CD4-positive, alpha-beta T cell treated with Interleukin-2 at 100 ng/mL for 4 hours (primary cell): ENCODE results near the gene POLN.
"Not testable (repeated sequence)": the region's sequence is repeated elsewhere in the genome, so short reads cannot be mapped to it uniquely, and the experiment has no call there.

Experiments used
- DNase-seq: peaks from one replicate; pipeline ENCODE4 v3.0.0-alpha.2; 2020; ENCODE audit warnings: low spot score

Gene POLN

DNA sequence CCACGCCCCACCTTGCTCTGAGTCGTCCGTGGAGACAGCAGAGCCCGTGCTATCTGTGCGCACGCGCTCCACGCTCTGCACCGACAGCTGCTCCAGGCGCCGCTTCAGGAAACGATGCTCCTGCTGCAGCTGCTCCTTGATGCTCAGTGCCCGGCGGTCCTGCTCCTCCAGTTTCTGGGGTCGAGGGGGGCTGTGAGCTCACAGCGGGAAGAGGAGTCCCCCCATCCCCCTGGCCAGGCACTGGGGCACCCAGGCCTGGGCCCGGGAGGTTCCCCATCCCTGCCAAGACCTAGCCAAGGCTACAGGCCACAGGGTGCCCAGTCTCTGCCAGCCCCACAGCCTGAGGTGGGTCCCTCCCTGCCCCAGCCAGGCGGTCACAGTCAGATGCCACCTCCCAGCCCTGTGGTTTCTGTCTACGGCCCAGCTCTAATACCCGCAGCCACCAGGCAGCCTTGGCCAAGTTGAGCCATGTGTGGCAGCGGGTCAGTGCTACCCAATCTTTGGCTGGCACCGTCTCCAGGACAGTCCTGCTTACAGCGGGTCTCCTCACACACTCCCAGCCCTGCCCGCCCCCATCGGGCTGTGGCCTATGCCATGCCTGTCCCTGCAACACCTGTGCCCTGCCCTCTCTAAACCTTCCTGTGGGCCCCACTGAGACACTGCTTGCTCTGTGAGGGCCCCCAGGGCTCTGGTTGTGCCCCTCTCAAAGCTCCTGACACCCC is 9.3 kb upstream of the POLN start:
- DNase-seq: no peak

DNA sequence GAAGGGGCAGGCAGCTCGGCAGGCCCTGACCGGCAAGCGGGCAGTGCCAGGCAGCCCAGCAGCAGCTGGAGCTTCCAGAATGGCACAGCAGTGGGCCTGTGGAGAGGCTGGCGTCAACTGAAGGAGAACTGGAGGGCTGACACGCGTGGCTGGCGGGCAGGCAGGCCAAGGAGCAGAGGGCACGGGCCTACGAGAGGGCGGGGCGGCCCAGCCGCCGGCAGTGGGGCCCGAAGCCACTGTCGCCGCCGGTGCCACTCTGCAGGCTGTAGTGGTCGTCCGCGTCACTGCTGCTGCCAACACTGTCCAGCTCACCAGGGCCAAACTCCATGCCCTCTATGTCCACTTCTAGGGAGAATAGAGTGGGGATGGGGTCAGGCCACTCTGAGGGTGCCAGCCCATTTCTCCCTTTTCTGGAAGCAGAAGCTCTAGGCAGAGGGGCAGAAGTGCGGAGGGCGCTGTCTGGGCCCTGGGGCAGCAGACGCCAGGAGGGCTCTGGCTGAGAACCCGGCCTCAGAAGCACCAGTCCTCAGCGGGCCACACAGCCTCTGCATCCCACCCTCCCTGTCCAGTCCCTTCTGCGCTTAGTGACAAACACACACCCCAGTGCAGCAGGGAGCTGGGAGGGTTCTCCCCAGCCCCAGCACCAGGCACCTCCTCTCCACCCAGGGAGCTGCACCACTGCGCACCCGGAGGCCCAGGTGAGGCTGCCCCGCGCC is 8.6 kb upstream of the POLN start:
- no peak for DNase-seq

DNA sequence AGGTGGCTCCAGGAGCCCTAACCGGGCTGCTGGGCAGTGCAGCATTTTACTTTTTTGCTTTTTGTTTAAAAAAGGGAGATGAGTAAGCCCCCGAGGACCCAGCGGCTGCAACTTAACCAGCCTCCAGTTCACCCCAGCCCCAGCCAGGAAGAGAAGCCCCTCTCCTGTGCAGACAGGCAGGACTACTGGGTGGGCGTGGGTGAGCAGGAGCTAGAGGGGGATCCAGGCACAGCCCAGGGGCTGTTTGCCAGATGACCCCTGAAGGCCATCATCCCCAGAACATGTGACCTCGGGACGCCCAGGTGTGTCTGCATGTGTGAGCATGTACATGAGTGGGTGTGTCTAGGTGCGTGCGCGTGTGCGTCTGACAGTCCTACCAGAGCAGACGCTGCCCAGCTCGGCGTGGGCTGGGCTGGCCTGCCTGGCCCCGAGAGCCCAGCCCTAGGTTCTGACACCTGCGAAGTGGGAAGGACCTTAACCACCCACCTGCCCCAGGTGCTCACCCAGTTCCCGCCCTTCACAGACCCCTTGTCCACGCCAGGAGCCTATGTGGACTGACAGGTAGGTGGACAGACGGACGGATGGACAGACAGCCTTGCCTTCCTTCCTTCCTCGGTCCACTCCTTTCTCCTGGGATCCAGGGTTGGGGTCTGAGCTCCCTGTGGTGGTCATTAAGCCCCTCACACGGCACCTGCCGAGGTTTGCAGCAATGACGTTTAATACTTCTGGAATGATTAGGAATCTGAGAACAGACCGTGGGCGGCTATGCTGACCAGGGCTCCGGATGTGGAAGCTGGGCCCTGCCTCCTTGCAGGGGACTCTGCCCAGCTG is 7.8 kb upstream of the POLN start:
- DNase-seq: no peak

DNA sequence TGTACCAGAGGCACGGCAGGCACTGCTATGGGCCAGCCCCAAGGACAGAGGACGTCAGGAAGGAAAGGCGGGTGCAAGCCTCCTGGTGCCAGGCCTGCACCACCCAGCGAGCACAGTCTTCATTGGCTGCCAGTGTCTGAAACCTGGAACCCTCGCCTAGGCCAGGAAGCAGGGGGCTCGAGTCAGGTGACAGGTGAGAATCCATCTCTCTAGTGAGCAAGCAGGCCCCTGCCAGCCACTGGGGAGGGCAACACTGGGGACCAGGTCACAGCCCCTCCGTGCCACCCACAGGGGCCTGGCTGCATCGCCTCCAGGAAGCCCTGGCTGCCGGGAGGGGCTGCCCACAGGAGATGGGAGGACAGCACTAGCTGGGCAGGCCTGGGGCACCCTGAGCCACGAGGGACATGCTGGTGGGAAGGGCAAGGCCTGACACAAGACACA is 6.9 kb upstream of the POLN start:
- no peak for DNase-seq

DNA sequence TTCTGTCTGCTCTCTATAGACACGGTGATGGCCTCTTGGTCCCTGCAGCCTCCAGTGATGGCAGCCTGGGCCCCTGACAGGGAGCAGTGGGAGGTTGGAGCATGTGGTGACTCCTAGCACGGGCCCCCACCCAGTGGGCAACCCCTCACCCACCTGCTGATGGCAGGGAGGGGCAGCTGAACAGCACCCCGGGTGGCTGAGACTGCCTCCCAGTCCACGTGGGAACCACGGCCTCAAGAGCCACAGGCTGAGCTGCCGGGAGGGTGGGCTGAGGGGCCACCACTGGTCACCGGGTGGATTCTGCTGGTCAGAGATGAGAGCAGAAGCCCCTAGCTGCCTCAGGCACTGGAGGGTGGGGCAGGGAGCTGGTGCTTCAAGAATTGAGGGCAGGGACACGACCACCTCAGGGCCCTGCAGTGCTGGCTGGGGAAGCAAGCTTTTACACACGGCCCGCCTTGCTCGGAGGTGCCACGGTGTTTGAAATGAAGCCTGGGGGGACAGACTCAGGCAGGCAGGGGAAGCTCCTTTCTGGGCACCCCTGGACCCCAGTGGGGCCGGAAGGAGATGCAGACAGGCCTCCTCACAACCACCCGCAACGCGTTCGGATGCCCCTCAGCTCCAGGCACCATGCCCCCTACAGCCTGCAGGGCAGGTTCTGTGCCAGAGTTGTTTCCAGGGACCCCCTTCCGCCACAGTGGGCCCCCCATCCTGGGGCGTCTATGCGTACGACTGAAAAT is 6.3 kb upstream of the POLN start:
- DNase-seq: no peak

DNA sequence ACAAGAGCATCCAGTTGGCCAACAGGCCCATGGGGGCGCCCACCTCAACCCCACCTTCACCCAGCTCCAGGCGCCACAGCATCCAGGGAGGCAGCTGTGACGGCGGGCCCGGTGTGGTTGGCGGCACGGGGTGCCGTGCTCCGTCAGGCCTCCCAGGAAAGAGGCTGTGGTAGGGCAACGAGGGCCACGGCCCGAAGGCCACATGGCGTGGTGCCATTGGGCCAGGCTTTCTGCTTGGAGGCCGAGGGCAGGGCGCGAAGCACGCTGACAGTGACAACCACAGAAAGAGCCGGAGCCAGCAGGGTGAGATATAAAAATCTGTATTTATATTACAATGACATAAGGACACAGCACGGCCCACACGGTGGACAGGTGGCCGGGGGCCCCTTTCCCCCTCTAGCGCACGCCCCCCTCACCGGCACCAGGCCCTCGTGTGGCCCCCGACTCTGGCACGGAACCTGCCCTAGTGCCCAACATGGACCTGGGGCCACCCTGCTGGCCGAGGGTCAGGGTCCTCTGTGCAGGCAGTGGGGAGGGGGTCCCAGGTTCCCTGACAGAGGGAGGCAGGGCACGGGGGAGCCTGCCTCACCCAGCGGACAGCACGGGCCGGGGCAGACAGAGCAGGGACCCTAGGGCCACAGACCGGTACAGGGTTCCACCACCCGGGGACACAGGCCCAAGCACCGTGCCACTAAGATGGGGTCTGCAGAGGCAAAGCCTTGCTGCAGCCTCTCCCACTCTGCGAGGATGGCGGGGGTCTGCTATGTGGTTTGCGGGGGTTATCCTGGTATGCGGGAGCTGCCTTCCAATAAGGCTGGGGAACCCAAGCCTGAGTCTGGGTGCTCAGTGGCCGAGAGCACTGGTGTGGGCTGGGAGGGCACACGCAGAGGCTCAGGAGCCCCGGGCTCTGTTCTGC is 5.5 kb upstream of the POLN start:
- no peak for DNase-seq

DNA sequence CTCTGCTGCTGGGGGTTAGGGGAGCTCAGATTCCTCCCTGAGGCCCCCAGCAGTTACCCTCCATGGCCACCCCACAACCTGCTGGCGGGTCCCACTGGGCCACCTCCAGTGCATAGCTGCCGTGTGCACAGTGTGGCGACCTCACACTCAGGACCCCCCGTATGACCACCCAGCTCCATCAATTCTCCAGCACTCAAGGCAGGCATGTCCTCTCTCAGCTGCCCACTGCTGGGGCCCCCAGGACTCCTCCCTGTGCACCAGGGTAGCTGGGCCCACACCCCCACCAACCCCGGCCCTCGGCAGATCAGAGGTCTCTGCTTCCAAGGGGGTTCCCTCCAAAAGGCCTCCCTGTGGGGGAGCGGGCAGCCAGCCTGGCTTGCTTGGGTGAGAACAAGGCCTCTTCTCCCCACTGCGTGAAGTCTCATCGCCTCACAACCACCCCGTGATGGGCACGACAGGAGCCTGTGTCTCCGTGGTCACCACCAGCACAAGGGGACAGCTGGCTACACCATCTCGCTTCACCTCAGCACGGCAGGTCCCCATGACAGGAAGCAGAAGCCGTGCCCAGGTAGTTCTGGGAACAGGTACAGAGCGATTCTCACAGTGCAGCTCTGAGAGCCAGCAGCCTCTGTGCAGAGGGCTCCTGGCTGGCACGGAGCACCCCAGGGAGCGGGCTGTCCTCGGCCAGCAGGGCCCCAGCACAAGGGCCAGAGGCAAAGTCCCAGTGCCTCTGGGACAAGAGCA is 4.6 kb upstream of the POLN start:
- no peak for DNase-seq

DNA sequence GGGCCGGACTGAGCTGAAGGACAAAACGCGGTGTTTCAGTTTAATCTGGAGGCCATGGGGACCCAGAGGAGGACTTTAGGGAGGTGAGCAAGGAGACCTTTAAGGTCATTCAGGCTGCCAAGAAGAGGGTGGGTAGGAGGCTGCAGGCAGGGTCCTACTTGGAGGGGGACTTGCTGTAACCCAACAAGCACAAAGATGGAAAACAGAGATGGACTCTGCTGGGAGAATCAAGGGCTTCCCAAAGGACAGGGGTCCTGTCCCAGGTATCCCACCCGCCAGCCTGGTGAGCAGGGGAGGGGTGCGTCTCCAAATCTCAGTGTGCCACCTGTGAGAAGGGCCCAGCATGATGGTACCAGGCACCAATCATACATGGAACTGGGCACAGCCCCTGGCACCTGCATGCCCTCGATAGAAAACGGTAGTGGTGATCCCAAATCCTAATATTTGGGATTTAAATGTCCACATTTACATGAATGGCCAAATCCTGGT is 3.9 kb upstream of the POLN start:
- DNase-seq: no peak

DNA sequence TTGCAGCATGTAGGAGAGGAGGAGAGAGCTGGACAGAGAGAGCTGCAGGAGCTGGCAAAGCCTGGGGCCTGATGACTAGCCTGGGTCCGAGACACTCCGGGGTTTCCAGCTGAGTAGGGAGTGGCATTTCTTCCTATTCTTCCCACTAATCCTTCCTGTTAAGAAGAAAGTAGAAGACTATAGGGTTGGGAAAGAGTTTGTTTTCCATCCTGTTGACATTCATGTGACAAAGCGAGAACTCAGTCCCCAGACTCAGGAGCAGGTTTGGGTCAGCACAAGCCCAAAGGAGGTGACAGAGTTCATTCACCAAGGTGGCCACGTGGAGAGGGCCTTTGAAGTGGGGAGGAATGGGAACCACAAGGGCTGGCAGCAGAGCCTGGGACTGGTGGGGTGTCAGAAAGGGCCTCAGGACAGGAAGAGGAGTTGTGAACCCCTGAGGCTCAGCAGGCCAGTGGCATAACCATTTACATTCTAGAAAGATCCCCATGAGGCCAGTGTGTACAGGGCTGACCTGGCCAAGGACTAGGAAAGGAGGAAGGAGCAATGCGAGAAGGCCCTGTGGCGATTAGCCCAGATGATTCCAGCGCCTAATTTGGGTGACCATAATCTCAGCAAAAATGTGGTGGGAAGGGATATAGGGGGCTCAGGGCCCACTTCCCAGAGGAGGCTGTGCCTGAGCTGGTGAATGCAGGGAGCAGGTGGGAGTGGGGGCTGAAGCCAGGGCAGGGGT is 3.3 kb upstream of the POLN start:
- DNase-seq: no peak

DNA sequence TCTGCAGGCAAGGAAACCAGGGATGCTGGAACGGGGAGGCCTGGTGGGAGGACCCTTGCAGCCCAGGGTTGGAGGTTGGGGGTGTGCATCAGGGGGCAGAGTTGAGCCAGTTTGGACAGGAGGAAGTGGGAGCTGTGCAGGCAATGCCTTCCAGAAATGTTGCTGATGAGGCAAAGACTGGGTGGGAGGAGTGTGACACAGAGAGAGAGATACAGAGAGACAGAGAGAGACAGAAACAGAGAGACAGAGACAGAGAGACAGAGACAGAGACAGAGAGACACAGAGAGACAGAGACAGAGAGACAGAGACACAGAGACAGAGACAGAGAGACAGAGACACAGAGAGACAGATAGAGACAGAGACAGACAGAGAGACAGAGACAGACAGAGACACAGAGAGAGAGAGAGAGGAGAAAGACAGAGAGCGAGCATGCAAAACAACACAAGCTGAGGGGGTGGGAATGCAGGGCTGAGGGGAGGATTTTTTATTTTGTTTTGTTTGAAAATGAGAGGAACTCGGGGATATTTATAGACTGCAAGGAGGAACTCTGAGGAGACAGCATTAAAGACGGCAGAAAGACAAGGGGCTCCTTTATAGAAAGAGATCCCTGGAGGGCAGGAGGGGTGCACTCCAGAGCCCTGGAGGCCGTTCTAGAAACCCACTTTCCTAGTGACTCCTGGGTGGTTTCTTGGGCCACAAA is 1.9 kb upstream of the POLN start:
- no peak for DNase-seq

DNA sequence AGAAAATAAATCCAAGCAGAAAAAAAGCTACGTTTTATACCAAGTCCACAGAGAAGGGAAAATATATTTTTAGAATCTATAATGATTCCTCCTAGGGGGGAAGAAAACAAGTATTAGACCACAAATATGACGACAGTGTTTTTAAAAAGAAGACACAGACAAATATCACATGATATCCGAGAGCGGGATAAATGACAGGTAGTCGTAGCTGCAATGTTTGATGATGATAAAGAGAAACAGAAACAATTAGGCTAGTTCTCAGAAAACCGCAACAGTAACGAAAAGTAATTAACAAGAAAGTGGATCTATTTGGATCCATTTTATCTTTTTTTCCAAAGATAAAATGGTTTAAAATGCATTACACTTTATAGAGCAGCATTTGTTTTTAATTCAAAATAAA is 918 bp downstream of the POLN start:
- DNase-seq: peak; percentile 53

DNA sequence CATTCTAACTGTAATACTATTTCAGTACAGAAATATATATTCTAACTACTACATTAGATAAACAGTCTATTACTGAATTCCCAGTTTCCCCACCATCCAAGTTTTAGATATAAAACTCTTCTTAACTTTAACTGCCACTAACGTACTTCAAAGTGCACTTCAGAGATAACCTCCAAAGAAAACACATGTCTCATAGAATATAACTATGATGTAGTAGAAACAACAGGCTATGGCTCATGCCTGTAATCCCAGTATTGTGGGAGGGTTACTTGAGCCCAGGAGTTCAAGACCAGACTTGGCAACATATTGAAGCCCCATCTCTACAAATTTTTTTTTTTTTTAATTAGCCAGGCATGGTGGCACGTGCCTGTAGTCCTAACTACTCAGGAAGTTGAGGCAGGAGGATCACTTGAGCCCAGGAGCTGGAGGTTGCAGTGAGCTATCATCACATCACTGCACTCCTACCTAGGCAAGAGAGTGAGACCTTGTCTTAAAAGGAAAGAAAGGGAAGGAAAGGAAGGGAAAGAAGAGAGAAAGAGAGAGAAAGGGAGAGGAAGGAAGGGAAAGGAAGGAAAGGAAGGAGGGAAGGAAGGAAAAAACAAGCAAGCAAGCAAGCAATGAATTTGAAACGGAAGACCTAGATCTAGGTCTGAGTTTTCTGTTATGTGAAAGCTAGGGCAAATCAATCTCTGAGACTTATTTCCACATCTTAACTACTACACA is 4.8 kb downstream of the POLN start:
- DNase-seq: no peak

DNA sequence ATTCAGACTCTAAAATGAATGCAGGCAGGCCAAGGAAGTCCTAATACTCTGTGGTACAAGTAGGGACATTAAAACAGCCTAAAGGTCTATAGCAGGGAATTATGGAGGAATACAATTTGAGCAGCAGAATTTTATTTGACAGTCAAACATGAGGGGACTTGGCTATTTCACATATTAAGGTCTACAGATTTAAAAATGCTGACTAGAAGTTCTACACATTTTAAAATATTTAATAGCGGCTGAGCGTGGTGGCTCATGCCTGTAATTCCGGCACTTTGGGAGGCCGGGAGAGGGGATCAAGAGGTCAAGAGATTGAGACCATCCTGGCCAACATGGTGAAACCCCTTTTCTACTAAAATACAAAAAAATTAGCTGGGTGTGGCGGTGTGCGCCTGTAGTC is 10.8 kb downstream of the POLN start:
- DNase-seq: no peak

DNA sequence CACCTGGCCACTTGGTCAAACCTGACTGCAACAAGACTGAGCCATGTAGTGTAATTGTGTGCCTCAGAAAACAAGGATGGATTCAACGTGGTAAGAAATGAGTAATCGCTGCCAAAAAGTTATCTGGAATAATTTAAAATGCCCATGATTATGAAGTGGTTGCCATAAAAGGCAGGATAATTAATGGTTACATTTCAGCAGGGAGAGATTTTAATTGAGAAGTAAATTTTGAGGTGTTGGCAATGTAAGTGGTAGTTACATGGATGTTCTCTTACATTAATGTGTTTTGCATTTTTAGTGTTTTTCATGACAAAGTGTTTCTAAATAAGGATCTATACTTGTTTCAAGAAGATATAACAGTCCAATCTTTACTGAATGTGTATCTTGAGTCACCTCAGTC is 15.7 kb downstream of the POLN start:
- DNase-seq: no peak

DNA sequence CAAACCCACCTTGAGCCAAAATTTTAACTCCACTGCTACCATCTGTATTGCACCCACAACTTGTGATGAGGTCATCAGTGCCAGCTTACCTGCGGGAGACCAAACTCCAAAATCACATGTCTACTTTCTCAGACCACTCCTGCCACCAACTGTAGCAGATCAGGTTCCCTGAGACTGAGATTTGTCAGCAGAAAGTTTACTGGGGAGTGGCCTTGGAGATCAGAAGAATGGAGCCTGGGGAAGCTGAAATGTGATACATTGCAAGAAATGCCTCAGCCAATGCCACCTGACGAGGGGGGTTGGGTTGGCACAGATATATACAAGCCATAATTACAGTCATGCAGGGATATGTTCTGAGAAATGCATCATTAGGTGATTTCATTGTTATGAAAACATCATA is 19.1 kb downstream of the POLN start:
- DNase-seq: no peak

DNA sequence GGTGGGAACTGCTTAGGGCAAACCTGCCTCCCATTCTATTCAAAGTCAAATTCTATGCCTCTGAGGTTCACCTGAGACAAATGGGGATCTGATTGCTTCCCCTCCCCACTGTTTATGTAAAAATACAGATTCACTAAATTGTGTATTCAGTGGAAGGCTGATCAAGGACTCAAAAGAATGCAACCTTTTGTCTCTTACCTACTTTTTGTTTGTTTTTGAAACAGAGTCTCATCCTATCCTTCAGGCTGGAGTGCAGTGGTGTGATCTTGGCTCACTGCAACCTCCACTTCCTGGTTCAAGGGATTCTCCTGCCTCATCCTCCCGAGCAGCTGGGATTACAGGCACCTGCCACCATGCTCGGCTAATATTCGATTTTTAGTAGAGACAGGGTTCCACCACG is 20.5 kb downstream of the POLN start:
- DNase-seq: not testable (repeated sequence)

DNA sequence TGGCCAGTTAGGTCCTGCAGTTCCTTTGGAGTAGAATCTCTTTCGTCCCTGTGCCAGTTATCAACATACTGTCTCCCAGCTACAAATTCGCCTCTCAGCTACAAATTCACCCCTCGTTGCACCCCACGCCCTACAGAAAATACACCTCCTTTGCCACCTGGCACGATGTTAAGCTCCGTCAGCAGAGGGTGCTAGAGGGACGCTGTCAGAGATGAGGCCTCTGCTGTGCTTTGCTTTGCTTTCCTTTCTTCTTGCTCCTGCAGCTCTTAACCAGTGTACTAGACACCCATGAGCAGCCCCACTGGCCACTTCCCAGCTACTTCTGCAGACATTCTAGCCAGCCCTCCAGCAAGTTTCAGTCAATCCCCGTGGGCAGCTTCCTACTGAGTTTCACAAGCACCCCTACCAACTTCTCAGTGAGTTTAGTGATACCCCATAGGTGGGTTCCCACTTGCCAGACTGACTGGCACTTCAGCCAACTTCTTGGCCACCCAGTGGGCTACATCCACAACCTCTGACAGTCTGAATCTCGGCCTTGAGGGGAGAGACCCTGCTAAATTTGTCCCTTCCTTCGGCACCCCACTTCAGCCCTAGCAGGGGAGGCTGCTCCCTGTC is 21.8 kb downstream of the POLN start:
- DNase-seq: peak; percentile 82

DNA sequence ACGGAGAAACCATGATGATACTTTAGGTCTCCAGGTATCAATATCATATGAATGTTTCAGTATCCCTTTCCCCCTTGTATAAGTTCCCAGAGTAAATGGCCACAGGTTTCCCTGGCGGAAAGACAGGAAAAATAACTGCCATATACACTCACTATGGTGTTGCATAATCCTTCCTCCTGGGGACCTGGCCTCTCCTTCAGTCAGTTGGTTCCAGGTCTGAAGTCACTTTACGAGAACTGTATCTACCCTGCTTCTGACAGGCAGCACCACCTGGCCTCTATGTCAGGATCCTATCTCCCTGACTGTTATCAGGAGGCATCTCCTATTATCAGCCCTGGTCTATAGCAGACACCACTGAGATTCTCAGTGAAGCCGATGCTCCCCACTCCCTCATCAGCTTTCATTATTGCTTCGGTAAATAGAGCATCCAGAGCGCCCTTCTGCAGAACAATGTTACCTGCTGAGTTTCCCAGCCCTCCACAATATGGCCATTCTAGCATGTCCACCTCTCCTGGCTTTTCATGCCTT is 22.6 kb downstream of the POLN start:
- no peak for DNase-seq
